HG02884 (cell line): ENCODE measurements around the gene LLGL2.

Experiments used
- ATAC-seq: cut with Tn5 transposase; IDR thresholded peaks from one replicate; pipeline ENCODE4 v1.9.1; 2021; ENCODE audit warnings: mild to moderate bottlenecking, moderate library complexity; ENCODE audit not compliant: unreplicated experiment

The LLGL2 gene

DNA sequence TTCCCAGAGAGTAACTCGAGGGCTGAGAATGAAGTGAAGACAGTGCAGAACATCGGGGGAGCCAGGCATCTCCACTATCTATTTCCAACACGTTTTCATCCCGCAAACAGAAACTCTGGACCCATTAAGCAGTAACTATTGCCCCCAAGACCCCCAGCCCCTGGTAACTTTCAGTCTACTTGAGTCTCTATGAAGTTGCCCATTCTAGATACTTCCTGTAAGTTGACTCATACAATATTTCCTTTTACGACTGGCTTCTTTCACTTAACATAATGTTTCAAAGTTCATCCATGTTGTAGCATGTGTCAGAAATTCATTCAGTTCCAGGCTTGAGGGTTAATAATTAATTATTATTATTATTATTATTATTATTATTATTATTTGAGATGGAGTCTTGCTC, 81.6 kb downstream of the LLGL2 start:
- no peak for ATAC-seq

DNA sequence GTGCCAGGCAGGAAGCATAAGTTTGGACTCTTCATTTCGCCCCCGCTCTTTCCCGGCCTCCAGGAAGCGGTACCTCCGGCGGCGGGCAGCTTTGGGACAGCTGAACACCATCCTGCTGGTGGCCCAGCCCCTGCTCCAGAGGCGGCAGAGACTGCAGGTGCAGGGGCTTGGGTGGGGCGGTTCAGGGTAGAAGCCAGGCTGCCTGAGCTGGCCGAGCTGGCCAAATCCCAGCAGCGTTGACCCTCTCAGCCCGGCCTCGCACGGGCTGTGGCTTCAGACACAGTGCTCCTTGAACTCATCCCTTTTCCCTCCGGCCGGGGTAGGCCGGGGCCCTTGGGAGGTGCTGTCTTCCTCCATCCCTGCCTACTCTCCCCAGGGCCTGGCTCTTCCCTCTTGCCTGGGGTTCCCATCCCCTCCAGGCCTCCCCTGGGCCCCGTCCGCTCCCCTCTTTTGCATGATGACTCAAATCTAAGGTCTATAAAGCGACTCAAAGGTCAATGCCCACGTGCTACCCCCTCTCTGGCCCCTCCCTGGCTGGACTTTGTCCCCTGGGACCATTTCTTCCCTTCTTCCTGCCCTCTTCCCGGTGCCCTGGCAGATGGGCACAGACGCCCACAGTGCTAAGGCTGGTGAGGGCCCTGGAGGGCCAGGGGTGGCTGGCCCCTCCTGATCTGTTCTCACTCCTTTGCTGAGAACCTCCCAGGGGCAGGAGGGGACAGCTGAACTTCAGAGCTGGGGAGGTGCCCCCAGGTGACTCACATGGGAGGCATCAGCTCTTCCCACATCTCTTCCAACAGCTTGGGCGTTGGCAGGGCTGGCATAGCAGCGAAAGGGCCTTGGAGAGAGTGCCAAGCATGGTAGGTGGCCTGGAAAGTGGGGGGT, 84.8 kb downstream of the LLGL2 start:
- ATAC-seq, result no peak

DNA sequence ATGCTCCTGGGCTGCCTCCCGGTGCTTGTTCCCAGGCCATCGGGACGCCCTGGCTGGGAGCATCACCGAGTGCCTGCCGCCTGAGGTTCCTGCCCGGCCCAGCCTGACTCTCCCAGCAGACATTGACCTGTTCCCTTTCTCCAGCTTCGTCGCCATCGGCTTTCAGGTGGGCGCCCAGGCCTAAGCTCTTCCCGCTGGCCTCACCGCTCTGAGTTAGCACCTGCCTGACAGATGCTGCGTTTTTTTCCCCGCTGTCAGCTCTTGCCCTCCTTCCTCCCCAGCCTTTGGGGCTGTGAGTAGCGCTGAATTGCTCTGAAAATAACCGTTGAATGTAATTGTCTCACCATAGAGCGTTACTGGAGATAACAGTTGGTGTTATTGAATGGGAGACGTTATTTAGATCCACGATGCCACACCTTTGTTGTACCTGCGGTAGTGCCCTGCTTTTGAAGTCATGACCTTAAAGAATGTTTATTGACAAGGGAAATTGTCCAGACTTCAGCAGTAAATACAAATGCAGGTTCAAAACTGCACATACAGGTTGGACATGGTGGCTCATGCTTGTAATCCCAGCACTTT, 86.4 kb downstream of the LLGL2 start:
- no peak for ATAC-seq

DNA sequence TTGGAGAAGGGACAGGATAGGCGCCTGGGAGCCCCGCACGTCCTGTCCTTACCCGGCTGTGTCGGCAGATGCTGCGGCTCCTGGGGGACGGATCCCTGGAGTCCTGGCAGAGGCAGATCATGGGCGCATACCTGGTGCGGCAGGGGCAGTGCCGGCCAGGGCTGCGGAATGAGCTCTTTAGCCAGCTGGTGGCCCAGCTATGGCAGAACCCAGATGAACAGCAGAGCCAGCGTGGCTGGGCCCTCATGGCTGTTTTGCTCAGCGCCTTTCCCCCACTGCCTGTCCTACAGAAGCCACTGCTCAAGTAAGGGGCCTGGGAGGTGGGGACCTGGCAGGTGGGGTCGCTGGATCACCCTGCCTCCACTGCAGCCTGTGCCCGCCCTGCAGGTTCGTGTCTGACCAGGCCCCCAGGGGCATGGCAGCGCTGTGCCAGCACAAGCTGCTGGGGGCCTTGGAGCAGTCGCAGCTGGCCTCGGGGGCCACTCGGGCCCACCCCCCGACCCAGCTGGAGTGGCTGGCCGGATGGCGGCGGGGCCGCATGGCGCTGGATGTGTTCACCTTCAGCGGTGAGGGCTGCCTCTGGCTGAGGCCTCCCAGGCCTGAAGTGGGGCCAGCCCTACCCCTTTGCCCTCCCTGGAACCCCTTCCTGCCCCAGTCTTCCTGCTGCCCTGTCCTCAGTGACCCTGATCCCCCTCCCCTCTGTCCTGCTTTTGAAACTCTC, 87.6 kb downstream of the LLGL2 start:
- ATAC-seq, result no peak

DNA sequence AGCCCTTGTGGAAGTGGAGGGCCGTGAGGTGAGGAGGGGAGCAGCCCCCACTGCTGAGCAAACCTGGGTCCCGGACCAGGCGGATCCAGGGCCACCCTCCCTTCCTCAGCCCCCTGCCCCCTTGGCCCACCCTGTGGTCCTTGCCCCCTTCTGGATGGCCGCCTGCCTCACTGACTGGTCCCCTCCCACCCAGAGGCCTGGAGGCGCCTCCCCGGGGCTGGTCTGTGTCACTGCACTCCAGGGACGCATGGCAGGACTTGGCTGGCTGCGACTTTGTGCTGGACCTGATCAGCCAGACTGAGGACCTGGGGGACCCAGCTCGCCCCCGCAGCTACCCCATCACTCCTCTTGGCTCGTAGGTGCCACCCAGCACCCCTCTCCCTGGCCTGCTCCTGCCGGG, 88.5 kb downstream of the LLGL2 start:
- ATAC-seq, result no peak

DNA sequence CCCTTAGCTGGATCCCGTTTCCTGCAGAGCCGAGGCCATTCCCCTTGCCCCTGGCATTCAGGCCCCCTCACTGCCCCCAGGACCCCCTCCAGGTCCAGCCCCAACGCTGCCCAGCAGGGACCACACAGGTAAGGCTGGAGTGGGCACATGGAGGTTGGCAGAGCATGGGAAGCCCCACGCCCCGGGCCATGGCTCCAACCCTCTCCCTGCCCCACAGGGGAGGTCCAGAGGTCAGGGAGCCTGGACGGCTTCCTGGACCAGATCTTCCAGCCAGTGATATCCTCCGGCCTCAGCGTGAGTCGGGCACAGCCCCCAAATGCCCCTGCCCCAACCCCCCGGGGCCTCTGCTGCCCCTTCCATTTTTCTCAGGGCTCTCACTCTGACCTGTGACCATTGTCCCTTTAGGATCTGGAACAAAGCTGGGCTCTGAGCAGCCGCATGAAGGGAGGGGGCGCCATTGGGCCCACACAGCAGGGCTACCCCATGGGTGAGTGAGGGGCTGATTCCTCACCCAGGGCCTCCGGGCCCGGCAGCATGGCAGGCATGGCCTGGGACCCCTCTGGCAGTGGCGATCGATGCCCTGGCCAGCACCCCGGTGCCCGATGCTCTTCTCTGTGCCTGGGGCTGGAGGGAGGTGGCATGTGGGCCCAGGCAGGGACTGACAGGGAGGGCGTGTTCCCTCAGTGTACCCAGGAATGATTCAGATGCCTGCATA, 89.2 kb downstream of the LLGL2 start:
- ATAC-seq, result no peak

DNA sequence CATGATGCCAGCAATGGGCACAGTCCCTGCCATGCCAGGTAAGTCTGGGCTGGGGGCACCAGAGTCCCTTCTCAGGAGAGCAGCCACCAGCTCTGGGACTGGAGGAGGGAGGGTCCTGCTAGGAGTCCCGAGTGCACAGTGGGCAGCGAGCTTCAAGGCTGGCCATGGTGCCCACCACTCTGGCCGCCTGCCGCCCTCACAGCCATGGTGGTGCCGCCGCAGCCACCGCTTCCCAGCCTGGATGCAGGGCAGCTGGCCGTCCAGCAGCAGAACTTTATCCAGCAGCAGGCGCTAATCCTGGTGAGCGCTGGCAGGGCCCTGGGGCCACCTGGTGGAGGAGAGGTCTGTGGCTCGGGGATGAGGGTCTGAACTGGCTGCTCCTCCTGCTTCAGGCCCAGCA, 89.8 kb downstream of the LLGL2 start:
- ATAC-seq, result no peak

DNA sequence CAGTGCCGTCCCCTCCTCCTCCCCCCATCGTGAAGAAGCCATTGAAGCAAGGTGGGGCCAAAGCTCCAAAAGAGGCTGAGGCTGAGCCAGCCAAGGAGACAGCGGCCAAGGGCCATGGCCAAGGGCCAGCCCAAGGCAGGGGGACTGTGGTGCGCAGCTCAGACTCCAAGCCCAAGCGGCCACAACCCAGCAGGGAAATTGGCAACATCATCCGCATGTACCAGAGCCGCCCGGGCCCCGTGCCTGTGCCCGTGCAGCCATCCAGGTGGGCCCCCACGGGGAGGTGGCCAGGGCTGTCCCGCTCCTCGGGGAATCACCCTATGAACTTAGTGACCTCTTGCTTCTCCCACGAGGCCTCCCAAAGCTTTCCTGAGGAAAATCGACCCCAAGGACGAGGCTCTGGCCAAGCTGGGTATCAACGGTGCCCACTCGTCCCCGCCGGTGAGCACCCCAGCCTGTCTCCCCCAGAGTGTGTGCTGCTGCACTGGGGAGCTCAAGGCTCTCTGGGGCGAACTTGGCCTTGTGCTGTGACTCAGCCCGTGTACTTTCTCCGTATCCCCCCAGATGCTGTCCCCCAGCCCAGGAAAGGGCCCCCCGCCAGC, 91.1 kb downstream of the LLGL2 start:
- ATAC-seq, result no peak

DNA sequence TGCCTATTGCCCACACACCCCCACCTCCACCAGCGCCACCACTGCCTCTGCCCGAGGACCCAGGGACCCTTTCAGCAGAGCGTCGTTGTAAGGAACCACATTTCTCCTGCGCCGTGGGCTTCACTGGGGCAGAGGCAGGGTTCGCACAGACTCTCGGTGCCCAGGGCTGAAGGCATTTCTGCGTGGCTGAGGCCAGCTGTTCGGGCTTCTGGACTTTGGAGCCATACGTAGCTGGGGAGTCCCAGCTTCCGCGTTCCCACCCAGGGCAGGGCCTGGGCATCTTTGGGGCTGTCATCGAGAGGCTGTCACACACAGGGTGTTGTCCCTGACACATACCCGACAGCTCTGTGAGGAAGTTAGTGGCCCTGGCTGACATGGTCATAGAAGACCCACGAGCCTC, 91.7 kb downstream of the LLGL2 start:
- no peak for ATAC-seq

DNA sequence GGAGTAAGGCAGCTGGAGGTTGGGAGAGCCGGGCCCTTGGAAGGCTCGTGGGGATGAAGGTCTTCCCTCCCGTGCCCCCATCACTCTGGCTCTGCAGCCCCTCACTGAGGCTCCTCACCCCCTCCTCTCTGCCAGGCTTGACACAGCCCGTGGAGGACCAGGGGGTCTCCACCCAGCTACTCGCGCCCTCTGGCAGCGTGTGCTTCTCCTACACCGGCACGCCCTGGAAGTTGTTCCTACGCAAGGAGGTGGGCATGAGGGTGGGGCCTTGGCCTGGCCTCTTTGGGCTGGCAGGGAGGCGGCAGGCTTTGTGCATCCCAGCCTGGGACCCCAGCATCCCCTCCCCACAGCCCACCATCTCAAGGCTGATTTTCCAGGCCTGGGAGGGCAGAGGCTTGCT, 92.2 kb downstream of the LLGL2 start:
- no peak for ATAC-seq

DNA sequence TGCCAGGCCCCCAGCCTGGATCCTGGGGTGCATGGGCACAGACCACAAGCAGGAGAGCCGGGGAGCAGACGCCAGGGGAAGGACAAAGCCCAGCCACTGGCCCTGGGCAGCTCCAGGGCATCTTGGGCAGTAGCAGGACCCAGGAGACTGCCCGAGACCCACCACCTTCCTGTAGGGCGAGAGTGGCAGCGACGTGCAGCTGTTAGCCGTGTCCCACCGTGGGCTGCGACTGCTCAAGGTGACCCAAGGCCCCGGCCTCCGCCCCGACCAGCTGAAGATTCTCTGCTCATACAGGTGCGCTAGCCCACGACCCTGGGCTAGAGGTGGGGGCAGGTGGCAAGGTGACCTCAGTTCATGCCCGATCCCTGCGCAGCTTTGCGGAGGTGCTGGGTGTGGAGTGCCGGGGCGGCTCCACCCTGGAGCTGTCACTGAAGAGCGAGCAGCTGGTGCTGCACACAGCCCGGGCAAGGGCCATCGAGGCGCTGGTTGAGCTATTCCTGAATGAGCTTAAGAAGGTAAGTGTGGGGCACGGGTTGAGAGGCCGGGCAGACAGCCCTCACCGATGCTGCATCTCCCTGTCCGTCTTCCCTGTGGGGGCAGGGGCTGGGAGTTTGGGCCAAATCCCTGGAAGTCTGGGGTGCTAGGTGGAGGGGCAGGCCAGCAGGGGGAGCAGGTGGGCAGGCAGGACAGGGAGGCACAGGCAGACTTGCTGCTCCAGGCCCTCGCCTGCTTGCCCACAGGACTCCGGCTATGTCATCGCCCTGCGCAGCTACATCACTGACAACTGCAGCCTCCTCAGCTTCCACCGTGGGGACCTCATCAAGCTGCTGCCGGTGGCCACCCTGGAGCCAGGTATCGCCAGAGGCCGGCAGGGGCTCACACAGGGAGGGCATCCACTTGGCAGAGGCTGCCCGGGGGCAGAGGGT, 94.3 kb downstream of the LLGL2 start:
- ATAC-seq, result no peak

DNA sequence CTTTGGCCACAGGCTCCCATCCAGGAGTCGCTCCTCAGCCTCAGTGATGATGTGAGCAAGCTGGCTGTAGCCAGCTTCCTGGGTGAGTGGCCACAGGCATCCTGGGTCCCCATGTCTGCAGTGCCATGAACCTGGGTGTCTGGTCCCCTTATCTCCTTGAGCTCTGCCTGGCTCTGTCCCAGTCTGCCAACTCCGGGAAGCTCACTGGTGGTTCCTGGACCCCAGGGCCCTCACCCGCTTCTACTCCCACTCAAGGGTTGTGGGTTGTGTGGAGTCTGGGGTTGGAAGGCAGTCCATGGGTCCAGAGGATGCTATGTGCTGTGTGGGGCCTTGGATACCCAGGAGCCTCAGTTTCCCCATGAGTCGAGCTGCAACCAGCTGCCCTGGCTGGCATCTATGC, 96.0 kb downstream of the LLGL2 start:
- ATAC-seq, result no peak

DNA sequence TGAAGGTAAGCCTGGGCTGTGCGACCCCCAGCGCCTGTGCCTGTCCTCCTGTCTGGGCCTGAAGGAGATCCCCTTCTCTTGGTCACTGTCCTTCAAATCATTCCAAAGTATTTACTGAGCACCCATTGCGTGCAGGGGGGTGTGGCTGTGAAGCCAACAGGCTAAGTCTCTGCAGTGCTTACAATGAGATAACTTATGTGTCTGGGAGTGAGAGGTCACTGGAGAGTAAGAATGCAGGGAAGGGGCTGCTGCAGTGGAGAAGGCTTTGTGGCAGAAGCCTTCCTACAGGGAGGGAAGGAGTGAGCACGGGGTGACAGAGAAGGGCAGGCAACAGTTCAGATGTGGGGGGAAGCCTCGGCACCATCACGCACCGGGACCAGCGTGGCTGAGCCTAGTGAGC, 96.6 kb downstream of the LLGL2 start:
- no peak for ATAC-seq

DNA sequence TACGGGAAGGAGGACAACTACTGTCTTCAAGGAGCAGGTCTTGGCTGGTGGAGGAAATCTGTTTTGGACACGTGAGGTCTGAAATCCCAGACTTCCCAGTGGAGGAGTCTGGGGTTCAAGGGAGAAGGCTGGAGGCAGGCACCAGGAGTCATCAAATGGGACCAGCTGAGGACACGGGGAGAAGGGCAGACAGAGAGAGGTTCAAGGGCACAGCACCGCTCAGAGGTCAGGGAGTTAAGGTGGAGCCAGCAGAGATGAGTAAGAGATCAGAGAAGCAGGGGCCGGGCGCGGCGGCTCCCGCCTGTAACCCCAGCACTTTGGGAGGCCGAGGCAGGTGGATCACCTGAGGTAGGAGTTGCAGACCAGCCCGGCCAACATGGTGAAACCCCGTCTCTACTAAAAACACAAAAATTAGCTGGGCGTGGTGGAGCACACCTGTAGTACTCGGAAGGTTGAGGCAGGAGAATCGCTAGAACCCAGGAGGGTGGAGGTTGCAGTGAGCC, 97.3 kb downstream of the LLGL2 start:
- ATAC-seq, result no peak

DNA sequence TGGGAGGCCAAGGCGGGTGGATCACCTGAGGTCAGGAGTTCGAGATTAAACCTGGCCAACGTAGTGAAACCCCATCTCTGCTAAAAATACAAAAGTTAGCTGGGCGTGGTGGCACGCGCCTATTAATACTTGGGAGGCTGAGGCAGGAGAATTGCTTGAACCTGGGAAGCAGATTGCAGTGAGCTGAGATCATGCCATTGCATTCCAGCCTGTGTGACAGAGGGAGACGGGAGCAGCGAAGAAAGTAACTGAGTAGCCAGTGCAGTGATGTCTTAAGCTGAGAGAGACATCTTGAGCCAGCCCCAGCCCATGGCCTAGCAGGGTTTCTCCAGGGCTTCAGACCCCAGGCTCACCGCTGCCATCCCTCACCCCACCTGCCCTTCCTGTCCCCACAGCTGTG, 97.9 kb downstream of the LLGL2 start:
- ATAC-seq, result no peak

DNA sequence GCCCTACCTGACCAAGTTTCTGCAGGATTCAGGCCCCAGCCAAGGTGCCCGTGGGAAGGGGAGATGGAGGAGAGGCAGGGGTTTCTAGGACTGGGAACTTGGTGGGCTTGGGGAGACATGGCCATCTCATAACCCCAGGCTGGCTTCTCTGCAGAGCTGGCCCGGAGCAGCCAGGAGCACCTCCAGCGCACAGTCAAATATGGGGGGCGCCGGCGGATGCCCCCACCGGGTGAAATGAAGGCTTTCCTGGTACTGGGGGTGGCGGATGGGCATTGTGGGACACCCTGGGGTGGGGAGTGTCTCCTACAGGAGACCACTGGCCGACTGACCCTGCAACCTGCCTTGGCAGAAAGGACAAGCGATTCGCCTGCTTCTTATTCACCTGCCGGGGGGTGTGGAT, 98.5 kb downstream of the LLGL2 start:
- no peak for ATAC-seq
